Fibroblast of skin of left quadriceps (primary cell): ENCODE results near the gene PTPRC.

Experiments used
- DNase-seq, 2 experiments: peaks; one replicate each; pipeline ENCODE4 v3.0.0-alpha.2; 2013; ENCODE audit warnings: low read depth in 2 of 2

PTPRC gene

GRCh38 chr1:198751741-198752140 is 112.9 kb downstream of the PTPRC start:
- no peak for DNase-seq

- no peak for DNase-seq
Observed at GRCh38 chr1:198754670-198755069, 115.8 kb downstream of the PTPRC start.

GRCh38 chr1:198755715-198756114 is 116.9 kb downstream of the PTPRC start:
- no peak for DNase-seq

GRCh38 chr1:198756470-198756869 is 117.6 kb downstream of the PTPRC start:
- DNase-seq, result peak in 1 of 2 experiments; percentile 14

- DNase-seq, result no peak
Observed at GRCh38 chr1:198761859-198762616, 123.2 kb downstream of the PTPRC start.

- DNase-seq, result no peak
Observed at GRCh38 chr1:198763298-198763714, 124.5 kb downstream of the PTPRC start.

GRCh38 chr1:198764748-198765147 is 125.9 kb downstream of the PTPRC start:
- no peak for DNase-seq

GRCh38 chr1:198765416-198765815 is 126.6 kb downstream of the PTPRC start:
- DNase-seq, result no peak

- DNase-seq, result peak; percentile 17 to 18
Observed at GRCh38 chr1:198771563-198772153, 132.8 kb downstream of the PTPRC start.

- DNase-seq, result no peak
Observed at GRCh38 chr1:198772626-198773025, 133.8 kb downstream of the PTPRC start.

- no peak for DNase-seq
Observed at GRCh38 chr1:198773030-198773429, 134.2 kb downstream of the PTPRC start.

- no peak for DNase-seq
Observed at GRCh38 chr1:198773523-198773922, 134.7 kb downstream of the PTPRC start.

- no peak for DNase-seq
Observed at GRCh38 chr1:198774421-198774820, 135.6 kb downstream of the PTPRC start.

- no peak for DNase-seq
Observed at GRCh38 chr1:198775606-198776005, 136.8 kb downstream of the PTPRC start.

- DNase-seq, result peak; percentile 77 to 83
Observed at GRCh38 chr1:198776602-198777029, 137.8 kb downstream of the PTPRC start.

GRCh38 chr1:198778049-198778448 is 139.2 kb downstream of the PTPRC start:
- DNase-seq, result no peak

- no peak for DNase-seq
Observed at GRCh38 chr1:198780376-198780775, 141.5 kb downstream of the PTPRC start.

GRCh38 chr1:198788561-198789064 is 149.8 kb downstream of the PTPRC start:
- DNase-seq, result no peak

- DNase-seq, result no peak
Observed at GRCh38 chr1:198793714-198794113, 154.9 kb downstream of the PTPRC start.

GRCh38 chr1:198794498-198794897 is 155.7 kb downstream of the PTPRC start:
- peak; percentile 24 to 32 for DNase-seq

GRCh38 chr1:198797656-198798055 is 158.8 kb downstream of the PTPRC start:
- no peak for DNase-seq

- DNase-seq, result no peak
Observed at GRCh38 chr1:198798923-198799386, 160.1 kb downstream of the PTPRC start.
